CD4-positive, CD25-positive, alpha-beta regulatory T cell (primary cell): ENCODE measurements around the gene BPIFB2. TPM values are rescaled to one million over a fixed set of nuclear protein-coding genes. Genes with fewer than 3 reads are reported as not detected.
A peak's percentile ranks its signal among the peaks of the same experiment; 100 is the strongest.

Experiments used
- ATAC-seq, 2 donors: fragments of 150-1000 bp; cut with Tn5 transposase; one replicate each; pipeline ENCODE4 v1.10.0; 2021; ENCODE audit warnings: low read depth in 2 of 2, moderate number of reproducible peaks in 2 of 2, moderate library complexity in 1 of 2
- DNase-seq, 3 donors: peaks; one replicate each; pipeline versions ENCODE4 v3.0.0 to v3.0.0-alpha.2; 2012 to 2022; ENCODE audit warnings: mixed read lengths in 1 of 3
- H3K27ac ChIP-seq: one replicate; pipeline ENCODE4 v1.7.0; 2013; ENCODE audit warnings: mild to moderate bottlenecking, low read length; ENCODE audit not compliant: insufficient read depth, poor library complexity, severe bottlenecking
- H3K27me3 ChIP-seq: one replicate; pipeline ENCODE4 v1.7.0; 2013; ENCODE audit warnings: low read length; ENCODE audit not compliant: control insufficient read depth, insufficient read depth
- H3K36me3 ChIP-seq: one replicate; pipeline ENCODE4 v1.7.0; 2013; ENCODE audit warnings: mild to moderate bottlenecking, low read length, moderate library complexity; ENCODE audit not compliant: control insufficient read depth, insufficient read depth
- H3K4me1 ChIP-seq: 2 replicates; pipeline ENCODE4 v1.7.0; 2013; ENCODE audit warnings: mild to moderate bottlenecking, low read length; ENCODE audit not compliant: insufficient read depth, control insufficient read depth, poor library complexity, severe bottlenecking
- H3K4me3 ChIP-seq: one replicate; pipeline ENCODE4 v1.7.0; 2013; ENCODE audit warnings: low read depth, mild to moderate bottlenecking, low read length, moderate library complexity
- H3K9me3 ChIP-seq, 2 experiments: 1 replicate in 1 of 2; 2 replicates in 1 of 2; pipeline ENCODE4 v1.7.0; 2013; ENCODE audit warnings: low read length in 2 of 2, mild to moderate bottlenecking in 1 of 2, moderate library complexity in 1 of 2; ENCODE audit not compliant: control insufficient read depth in 2 of 2
- H3K27ac Mint-ChIP-seq, 3 donors: one replicate each; pipeline ENCODE4 v1.8.0; 2020 to 2022; ENCODE audit warnings: mild to moderate bottlenecking in 3 of 3, mixed read lengths in 3 of 3, moderate library complexity in 2 of 3
- H3K27me3 Mint-ChIP-seq: one replicate; pipeline ENCODE4 v1.8.0; 2022; ENCODE audit warnings: mild to moderate bottlenecking, mixed read lengths
- H3K36me3 Mint-ChIP-seq: one replicate; pipeline ENCODE4 v1.8.0; 2020; ENCODE audit warnings: mixed read lengths
- H3K4me1 Mint-ChIP-seq, 4 donors: one replicate each; pipeline ENCODE4 v1.8.0; 2020 to 2022; ENCODE audit warnings: mixed read lengths in 4 of 4, mild to moderate bottlenecking in 1 of 4
- H3K4me3 Mint-ChIP-seq, 4 donors: one replicate each; pipeline ENCODE4 v1.8.0; 2020 to 2022; ENCODE audit warnings: mild to moderate bottlenecking in 4 of 4, mixed read lengths in 4 of 4, moderate library complexity in 3 of 4
- H3K9me3 Mint-ChIP-seq, 7 donors: one replicate each; pipeline ENCODE4 v1.8.0; 2020 to 2022; ENCODE audit warnings: mixed read lengths in 7 of 7, mild to moderate bottlenecking in 3 of 7, moderate library complexity in 2 of 7
- polyA plus RNA-seq, 4 donors: library from polyadenylated mRNA; unstranded; fragments of 300-500 nt; fragmentation: Illumina TruSeq; gene quantifications; one replicate each; pipeline ENCODE4 v1.2.3, GENCODE V29; 2021
- total RNA-seq: library from RNA; stranded (reverse); gene quantifications from one replicate; pipeline ENCODE4 v1.2.3, GENCODE V29; 2022

The BPIFB2 gene
- total and polyA plus RNA-seq, 5 donors from 2014 or later: not detected

- H3K27me3 Mint-ChIP-seq: peaks cover 8% of the 10 kb centered on the region
- Histone ChIP-seq H3K9me3 (no peaks in the 10 kb centered on the region), H3K36me3 (no peaks in the 10 kb centered on the region), H3K4me3 (no peak overlapping the region), H3K4me1 (no peaks in the 10 kb centered on the region), H3K27me3 (no peaks in the 10 kb centered on the region), H3K27ac (no peak overlapping the region)
- H3K36me3 Mint-ChIP-seq: no peaks in the 10 kb centered on the region
- peaks cover 0 to 2% (median 0%) of the 10 kb centered on the region in 7 donors for H3K9me3 Mint-ChIP-seq
- no peak overlapping the region for H3K27ac Mint-ChIP-seq
- DNase-seq (no peak), ATAC-seq (no peak)
- H3K4me3 Mint-ChIP-seq: no peak overlapping the region
- peaks cover 0 to 7% (median 2%) of the 10 kb centered on the region in 4 donors for H3K4me1 Mint-ChIP-seq
These were observed 6.3 kb downstream of the BPIFB2 start for GRCh38 chr20:33013701-33014326.

- no peaks in the 10 kb centered on the region for H3K9me3 ChIP-seq
- no peak overlapping the region for H3K4me3 Mint-ChIP-seq
- ATAC-seq: no peak
- no peaks in the 10 kb centered on the region for H3K36me3 ChIP-seq
- no peak overlapping the region for H3K4me3 ChIP-seq
- DNase-seq: no peak
- H3K27ac ChIP-seq: no peak overlapping the region
- H3K9me3 Mint-ChIP-seq: peaks cover 0 to 2% (median 0%) of the 10 kb centered on the region in 7 donors
- peak overlapping the region in 1 of 3 donors; percentile 93 for H3K27ac Mint-ChIP-seq
- no peaks in the 10 kb centered on the region for H3K4me1 ChIP-seq
- H3K4me1 Mint-ChIP-seq: peaks cover 0 to 7% (median 1%) of the 10 kb centered on the region in 4 donors
- H3K27me3 Mint-ChIP-seq: peaks cover 8% of the 10 kb centered on the region
- no peaks in the 10 kb centered on the region for H3K27me3 ChIP-seq
- H3K36me3 Mint-ChIP-seq: no peaks in the 10 kb centered on the region
These were observed 7.0 kb downstream of the BPIFB2 start for GRCh38 chr20:33014336-33015113.

DNA sequence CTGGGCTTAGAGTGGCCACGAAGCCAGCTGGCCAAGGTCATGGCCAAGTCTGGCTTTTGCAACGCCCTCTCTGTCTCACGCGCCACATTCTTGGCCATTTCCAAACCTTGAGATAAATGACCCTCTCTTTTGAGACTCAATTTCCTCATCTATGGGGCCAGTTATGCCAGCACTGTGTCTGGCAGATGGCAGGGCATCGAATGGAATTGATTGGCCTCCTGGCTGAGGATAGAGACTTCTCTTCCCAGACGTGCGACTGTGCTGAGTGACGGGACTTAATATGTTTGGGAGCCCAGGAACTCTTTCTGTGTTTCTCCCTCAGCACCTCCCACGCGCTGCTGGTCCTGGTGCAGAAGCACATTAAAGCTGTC is 7.6 kb downstream of the BPIFB2 start:
- no peak overlapping the region for H3K27ac Mint-ChIP-seq
- Histone ChIP-seq H3K4me3 (no peak overlapping the region), H3K27me3 (no peaks in the 10 kb centered on the region), H3K9me3 (no peaks in the 10 kb centered on the region), H3K36me3 (no peaks in the 10 kb centered on the region), H3K4me1 (no peaks in the 10 kb centered on the region), H3K27ac (no peak overlapping the region)
- no peak overlapping the region for H3K4me3 Mint-ChIP-seq
- H3K36me3 Mint-ChIP-seq: no peaks in the 10 kb centered on the region
- no peak for ATAC-seq
- peaks cover 0 to 2% (median 0%) of the 10 kb centered on the region in 7 donors for H3K9me3 Mint-ChIP-seq
- H3K4me1 Mint-ChIP-seq: peaks cover 0 to 7% (median 1%) of the 10 kb centered on the region in 4 donors
- H3K27me3 Mint-ChIP-seq: peaks cover 8% of the 10 kb centered on the region
- no peak for DNase-seq

- H3K36me3 Mint-ChIP-seq: no peaks in the 10 kb centered on the region
- Histone ChIP-seq H3K27me3 (no peaks in the 10 kb centered on the region), H3K9me3 (no peaks in the 10 kb centered on the region), H3K4me3 (no peak overlapping the region), H3K27ac (no peak overlapping the region), H3K4me1 (no peaks in the 10 kb centered on the region), H3K36me3 (no peaks in the 10 kb centered on the region)
- ATAC-seq: no peak
- DNase-seq: no peak
- H3K27ac Mint-ChIP-seq: peak overlapping the region in 2 of 3 donors; percentile 32 to 62
- peaks cover 0 to 2% (median 0%) of the 10 kb centered on the region in 7 donors for H3K9me3 Mint-ChIP-seq
- peaks cover 4% of the 10 kb centered on the region for H3K27me3 Mint-ChIP-seq
- H3K4me1 Mint-ChIP-seq: peaks cover 0 to 7% (median 1%) of the 10 kb centered on the region in 4 donors
- no peak overlapping the region for H3K4me3 Mint-ChIP-seq
These were observed 8.4 kb downstream of the BPIFB2 start for GRCh38 chr20:33015700-33016580.

GRCh38 chr20:33016581-33017109 is 9.1 kb downstream of the BPIFB2 start:
- peaks cover 0 to 2% (median 0%) of the 10 kb centered on the region in 7 donors for H3K9me3 Mint-ChIP-seq
- ATAC-seq: no peak
- no peak overlapping the region for H3K4me3 Mint-ChIP-seq

GRCh38 chr20:33017542-33017941 is 10.0 kb downstream of the BPIFB2 start:
- H3K4me3 Mint-ChIP-seq: no peak overlapping the region
- H3K36me3 ChIP-seq: no peaks in the 10 kb centered on the region
- H3K9me3 Mint-ChIP-seq: peaks cover 0 to 2% (median 0%) of the 10 kb centered on the region in 7 donors
- peaks cover 0 to 9% (median 1%) of the 10 kb centered on the region in 4 donors for H3K4me1 Mint-ChIP-seq
- ATAC-seq: no peak
- peaks cover 4% of the 10 kb centered on the region for H3K27me3 Mint-ChIP-seq
- DNase-seq: no peak
- no peak overlapping the region for H3K27ac ChIP-seq
- H3K27ac Mint-ChIP-seq: peak overlapping the region in 2 of 3 donors; percentile 8 to 29
- no peaks in the 10 kb centered on the region for H3K9me3 ChIP-seq
- no peaks in the 10 kb centered on the region for H3K27me3 ChIP-seq
- H3K4me3 ChIP-seq: no peak overlapping the region
- no peaks in the 10 kb centered on the region for H3K4me1 ChIP-seq
- H3K36me3 Mint-ChIP-seq: no peaks in the 10 kb centered on the region

More at GRCh38 chr20:33016581-33017109, 9.1 kb downstream of the BPIFB2 start:
- Histone ChIP-seq H3K4me3 (no peak overlapping the region), H3K36me3 (no peaks in the 10 kb centered on the region), H3K27me3 (no peaks in the 10 kb centered on the region), H3K4me1 (no peaks in the 10 kb centered on the region), H3K27ac (no peak overlapping the region), H3K9me3 (no peaks in the 10 kb centered on the region)
- H3K27ac Mint-ChIP-seq: peak overlapping the region in 2 of 3 donors; percentile 32 to 62
- H3K4me1 Mint-ChIP-seq: peaks cover 0 to 7% (median 1%) of the 10 kb centered on the region in 4 donors
- H3K27me3 Mint-ChIP-seq: peaks cover 4% of the 10 kb centered on the region
- H3K36me3 Mint-ChIP-seq: no peaks in the 10 kb centered on the region
- no peak for DNase-seq

DNA sequence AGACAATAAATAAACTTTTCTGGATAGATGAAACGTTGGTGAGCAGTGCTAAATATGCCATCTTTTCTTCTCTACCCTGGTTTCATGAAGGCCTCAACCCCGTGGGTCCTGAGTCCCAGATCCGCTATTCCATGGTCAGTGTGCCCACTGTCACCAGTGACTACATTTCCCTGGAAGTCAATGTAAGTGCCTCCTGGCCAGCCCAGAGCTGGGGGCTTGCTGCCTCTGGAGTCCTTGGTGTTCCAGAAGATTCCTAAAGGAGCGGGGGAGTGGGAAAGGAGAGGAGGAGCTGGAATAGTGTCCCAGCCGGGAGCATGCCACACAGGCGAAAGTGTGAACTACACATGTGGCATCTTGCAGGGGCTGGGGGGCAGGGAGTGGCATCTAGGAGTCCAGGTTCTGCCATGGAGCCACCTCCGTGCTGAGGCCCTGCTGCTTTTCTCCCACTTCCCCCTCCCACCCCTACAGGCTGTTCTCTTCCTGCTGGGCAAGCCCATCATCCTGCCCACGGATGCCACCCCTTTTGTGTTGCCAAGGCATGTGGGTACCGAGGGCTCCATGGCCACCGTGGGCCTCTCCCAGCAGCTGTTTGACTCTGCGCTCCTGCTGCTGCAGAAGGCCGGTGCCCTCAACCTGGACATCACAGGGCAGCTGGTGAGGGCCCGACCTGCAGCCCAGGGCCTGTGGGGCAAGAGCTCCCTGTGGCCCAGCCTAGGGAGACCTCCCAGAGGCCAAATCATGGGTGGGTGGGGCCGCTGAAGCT is 10.8 kb downstream of the BPIFB2 start:
- DNase-seq: no peak
- peak overlapping the region in 1 of 3 donors; percentile 34 for H3K27ac Mint-ChIP-seq

More for the DNA sequence above, 10.8 kb downstream of the BPIFB2 start:
- Histone ChIP-seq H3K27me3 (no peaks in the 10 kb centered on the region), H3K4me3 (no peak overlapping the region), H3K27ac (no peak overlapping the region), H3K9me3 (no peaks in the 10 kb centered on the region), H3K36me3 (no peaks in the 10 kb centered on the region), H3K4me1 (no peaks in the 10 kb centered on the region)
- H3K9me3 Mint-ChIP-seq: peaks cover 0 to 2% (median 0%) of the 10 kb centered on the region in 7 donors
- no peak overlapping the region for H3K4me3 Mint-ChIP-seq
- H3K27me3 Mint-ChIP-seq: peaks cover 4% of the 10 kb centered on the region
- ATAC-seq: no peak
- peaks cover 0 to 9% (median 1%) of the 10 kb centered on the region in 4 donors for H3K4me1 Mint-ChIP-seq
- no peaks in the 10 kb centered on the region for H3K36me3 Mint-ChIP-seq
